CD4-positive, alpha-beta T cell treated with Interleukin-10 for 1 hour (primary cell): Measurements from ENCODE around the gene FOXJ2.
"Not testable (repeated sequence)": the region's sequence is repeated elsewhere in the genome, so short reads cannot be mapped to it uniquely, and the experiment has no call there.

Source experiments
- DNase-seq: peaks from one replicate; pipeline ENCODE4 v3.0.0-alpha.2; 2020

FOXJ2 gene

DNA sequence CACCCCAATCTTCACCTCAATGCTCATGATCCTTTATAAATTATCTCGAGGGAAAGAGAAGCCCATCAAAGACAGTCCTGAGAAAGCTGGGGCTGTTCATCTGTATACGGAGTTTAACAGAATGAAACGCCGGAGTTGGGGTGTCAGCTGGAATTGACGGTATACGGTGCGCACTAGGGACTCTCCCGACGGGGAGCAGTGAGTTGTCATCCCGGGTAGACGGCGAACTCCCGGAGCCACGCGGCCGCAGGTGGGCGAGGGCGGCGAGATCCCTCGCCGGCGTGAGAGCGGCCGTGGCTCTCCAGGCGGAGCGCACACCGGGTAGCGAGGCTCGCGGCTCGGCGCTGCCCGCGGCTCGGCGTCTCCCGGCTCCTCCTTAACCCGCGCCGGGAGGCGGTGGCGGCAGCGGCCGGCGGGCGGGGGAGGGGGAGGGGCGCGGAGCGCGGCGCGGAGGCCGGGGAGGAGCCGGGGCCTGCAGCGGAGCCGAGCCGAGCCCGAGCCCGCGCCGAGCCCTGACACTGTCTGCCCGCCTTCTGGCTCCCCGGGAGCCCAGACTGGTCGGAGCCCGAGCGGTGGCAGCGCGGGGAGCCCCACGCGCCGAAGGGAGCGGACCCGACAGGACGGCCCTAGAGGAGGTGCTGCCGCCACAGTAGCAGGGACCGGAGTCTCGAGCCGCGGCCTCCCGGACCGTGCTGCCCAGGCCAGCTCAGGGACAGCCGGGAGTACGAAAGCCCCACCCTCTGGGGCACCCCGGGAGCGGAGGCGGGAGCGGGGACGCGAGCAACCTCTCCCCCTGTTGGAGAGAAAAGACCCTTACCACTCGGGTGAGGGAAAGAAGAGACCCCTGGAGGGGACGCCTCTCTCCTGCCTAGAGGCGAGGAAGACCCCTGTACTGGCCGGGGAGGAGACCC is at the start of gene FOXJ2:
Gene FOXJ2, plus strand, starts transcription at position 475 of the 911 bp plus-strand sequence. CDS start 7,117 bp downstream, outside the sequence.
- peak; percentile 84 for DNase-seq

DNA sequence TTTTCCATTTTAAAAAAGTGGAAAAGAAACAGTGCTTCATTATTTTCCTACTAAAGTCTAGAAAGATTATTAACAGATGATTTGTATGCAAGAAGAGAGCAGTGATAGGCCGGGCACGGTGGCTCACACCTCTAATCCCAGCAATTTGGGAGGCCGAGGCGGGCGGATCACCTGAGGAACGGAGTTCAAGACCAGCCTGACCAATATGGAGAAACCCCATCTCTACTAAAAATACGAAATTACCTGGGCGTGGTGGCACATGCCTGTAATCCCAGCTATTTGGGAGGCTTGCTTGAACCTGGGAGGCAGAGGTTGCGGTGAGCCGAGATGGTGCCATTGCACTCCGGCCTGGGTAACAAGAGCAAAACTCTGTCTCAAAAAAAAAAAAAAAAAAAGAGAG is 49.5 kb upstream of the FOXJ2 start:
- DNase-seq, result not testable (repeated sequence)

DNA sequence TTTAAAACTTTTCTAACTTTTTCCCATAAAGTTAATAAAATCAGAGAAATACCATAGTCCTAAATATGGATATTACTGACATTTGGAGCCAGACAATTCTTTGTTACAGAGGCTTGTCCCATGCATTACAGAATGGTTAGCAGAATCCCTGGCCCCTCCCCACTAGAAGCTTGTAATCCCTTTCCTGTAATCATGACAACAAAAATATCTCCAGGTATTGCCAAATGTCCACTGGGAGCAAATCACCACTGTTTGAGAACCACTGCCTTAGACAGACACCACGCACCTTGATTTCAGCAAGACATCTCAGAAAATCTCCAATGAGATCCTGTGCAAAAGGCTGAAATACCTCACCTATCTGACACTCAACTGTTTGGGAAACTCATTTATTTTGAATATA is 49.1 kb upstream of the FOXJ2 start:
- not testable (repeated sequence) for DNase-seq

DNA sequence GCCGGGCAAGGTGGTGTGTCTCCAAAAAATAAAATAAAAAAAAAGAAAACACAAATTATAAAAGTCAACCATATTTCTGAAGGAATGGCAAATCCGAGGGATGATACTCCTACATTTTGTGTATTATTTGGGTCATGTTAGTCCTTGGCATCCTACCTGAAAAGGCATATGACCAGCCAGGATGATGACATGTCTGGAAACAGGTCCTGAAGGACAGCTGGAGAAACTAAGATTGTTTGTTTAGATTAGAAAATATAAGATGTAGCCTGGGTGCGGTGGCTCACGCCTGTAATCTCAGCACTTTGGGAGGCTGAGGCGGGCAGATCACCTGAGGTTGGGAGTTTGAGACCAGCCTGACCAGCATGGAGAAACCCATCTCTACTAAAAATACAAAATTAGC is 47.6 kb upstream of the FOXJ2 start:
- DNase-seq, result no peak

DNA sequence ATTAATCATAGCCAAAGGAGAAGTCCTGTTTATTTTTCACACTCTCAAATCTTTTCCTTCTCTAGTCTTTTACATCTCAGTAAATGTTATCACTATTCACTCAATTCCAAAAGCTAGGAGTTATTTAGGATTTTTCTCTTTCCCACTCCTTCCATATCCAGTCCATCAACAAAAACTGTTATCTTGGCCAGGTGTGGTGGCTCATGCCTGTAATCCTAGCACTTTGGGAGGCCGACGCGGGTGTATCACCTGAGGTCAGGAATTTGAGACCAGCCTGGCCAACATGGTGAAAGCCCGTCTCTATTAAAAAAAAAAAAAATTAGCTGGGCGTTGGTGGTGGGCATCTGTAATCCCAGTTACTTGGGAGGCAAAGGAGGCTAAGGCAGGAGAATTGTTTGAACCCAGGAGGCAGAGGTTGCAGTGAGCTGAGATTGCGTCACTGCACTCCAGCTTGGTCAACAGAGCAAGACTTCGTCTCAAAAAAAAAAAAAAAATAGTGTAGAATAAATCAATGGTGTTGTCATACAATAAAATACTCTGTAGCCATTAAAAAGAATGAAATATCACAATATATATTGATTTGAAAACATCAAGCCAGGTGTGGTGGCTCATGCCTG is 46.6 kb upstream of the FOXJ2 start:
- no peak for DNase-seq

DNA sequence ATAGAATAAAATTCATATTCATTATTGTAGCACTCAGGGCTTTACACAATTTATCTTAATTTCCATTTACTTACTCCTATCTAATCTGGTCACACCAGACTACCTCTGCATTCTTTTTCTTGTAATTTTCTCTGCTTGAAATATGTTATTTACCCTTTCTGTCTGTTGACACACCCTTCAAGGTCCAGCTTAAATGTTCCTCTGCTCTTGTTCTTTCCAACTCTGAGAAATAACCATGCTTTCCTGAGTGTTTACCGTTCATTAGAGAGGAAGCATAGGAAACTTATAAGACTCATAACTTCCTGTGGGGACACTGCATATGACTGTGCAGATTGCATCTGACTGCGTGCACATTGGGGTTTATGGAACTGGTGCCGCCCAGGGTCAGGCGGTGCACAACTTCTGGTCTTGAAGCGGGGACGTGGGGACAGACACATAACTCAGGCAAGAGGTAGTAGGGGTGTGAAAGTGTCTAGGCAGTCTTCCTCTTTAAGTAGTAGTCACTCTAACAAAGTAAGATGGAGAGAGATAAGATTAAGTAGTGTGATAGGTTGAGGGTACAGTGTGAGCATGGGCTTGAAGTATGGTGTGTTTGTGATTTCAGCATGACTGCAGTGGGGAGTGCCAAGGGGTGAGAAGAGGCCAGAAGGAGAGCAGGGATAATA is 42.6 kb upstream of the FOXJ2 start:
- peak; percentile 67 for DNase-seq

DNA sequence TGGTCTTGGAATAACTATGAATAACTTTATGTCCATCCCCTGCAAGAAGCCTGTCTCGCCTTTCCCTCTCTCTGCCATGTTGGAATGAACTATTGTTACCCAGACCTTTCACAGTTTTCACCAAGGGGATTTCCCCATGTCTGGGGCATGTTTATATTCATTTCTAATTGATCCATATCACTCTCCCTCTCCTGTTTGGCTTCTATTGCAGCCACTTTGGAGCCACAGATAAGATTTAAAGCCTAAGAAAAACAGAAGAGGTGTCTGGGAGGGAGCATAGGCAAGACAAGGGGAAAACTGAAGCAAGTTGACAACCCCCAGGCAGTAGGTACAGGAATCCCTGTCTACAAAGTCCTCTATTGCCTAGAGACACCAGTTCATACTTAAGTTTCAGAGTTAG is 41.0 kb upstream of the FOXJ2 start:
- DNase-seq, result peak; percentile 13

DNA sequence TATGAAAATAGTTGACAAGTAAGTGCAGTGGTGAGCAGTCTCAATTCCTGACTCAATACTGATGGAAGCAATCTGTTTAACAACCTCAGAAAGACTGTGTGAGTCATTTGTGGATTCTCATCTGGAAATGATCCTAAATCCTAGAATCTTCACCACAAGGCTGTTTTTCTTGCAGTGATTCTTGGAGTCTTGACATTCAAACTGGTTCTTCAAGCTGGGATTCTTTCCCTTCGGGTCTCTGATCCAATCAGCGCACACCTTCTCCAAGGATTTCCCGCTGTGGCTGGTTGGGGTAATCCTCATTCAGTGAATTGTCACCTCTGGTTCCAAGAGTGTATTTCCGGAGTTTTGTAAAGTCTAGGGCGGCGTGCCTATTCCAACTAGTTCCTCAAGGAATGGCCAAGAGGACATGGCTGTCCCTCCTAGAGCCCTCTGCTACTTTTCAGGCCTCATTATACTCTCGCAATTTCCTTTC is 37.7 kb upstream of the FOXJ2 start:
- DNase-seq, result no peak

DNA sequence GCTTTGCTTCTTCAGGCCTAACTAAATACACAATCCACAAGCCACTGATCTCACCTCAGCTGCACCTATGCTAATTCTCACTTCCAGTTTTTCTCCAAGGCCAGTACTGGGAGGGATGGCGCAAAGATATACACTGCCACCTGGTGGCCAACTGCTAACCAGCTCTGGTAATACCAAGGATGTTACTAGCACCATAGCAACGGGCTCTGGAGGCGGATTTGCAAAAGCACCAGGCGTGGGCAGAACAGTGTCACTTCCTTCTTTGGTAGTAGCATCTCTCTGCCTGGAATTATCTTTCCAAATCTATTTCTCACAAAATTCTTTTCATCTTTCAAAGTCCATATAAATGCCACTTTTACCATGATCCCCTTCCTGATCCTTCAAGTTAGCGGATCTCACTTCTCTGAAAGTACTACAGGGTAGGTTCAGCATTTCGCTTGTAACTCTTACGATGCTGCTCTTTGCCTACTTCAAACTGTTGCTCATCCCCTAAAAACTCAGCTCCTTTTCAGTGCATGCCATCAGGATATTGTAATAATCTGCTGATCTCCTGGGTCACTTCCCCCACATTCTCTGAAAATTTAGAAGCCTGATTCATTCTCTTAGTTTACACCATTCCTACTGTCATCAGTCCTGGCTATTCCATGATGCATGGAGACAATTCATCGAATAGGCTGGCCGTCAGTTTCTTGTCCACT is 37.1 kb upstream of the FOXJ2 start:
- DNase-seq, result peak; percentile 90

DNA sequence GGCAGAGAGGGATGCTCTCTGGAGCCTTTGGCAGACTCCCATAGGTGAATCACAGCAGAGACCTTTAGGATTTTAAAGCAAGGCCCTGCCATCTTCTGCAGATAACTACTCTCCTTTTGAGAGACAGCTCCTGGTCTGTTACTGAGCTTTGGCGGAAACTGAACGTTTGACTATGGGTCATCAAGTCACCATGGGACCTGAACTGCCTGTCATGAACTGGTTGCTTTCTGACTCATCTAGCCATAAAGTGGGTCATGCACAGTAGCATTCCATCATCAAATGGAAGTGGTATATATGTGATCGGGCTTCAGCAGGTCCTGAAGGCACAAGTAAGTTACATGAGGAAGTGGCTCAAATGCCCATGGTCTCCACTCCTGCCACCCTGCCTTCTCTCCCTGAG is 31.7 kb upstream of the FOXJ2 start:
- DNase-seq, result not testable (repeated sequence)

DNA sequence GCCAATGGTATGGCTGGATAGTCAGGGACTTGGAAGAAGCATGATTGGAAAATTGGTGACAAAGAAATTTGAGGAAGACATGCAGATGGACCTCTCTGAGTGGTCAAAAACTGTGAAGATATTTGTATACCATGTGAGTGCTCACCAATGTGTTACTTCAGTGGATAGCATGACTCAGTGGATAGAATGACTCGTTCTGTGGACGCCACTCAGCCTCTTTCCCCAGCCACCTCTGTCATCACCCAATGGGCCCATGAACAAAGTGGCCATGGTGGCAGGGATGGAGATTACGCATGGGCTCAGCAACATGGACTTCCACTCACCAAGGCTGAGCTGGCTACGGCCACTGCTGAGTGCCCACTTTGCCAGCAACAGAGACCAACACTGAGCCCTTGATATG is 31.0 kb upstream of the FOXJ2 start:
- DNase-seq, result not testable (repeated sequence)

DNA sequence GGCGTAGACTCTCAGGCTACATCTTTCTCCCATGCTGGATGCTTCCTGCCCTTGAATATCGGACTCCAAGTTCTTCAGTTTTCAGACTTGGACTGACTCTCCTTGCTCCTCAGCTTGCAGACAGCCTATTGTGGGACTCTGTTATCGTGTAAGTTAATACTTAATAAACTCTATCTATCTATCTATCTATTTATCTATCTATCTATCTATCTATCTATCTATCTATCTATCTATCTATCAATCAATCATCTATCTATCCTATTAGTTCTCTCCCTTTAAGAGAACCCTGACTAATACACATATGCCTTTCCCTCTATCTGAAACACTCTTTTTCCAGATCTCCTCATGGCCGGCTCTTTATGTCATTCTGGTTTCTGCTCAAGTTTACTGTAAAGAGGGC is 27.6 kb upstream of the FOXJ2 start:
- DNase-seq, result not testable (repeated sequence)

DNA sequence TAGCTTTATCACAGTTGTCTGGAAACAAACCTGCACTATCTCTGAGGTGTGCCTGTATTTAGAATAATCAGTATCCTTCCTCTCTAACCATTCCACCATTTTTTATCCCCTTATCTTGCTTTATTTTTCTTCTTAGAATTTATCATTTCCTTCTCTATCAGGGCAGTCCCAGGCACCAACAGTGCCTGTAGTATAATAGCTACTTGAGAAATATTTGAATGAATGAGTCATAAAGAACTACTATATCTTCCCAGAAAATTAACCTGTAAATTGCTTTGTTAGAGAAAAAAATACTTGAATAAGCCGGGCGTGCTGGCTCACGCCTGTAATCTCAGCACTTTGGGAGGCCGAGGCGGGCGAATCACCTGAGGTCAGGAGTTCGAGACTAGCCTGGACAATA is 21.2 kb upstream of the FOXJ2 start:
- no peak for DNase-seq

DNA sequence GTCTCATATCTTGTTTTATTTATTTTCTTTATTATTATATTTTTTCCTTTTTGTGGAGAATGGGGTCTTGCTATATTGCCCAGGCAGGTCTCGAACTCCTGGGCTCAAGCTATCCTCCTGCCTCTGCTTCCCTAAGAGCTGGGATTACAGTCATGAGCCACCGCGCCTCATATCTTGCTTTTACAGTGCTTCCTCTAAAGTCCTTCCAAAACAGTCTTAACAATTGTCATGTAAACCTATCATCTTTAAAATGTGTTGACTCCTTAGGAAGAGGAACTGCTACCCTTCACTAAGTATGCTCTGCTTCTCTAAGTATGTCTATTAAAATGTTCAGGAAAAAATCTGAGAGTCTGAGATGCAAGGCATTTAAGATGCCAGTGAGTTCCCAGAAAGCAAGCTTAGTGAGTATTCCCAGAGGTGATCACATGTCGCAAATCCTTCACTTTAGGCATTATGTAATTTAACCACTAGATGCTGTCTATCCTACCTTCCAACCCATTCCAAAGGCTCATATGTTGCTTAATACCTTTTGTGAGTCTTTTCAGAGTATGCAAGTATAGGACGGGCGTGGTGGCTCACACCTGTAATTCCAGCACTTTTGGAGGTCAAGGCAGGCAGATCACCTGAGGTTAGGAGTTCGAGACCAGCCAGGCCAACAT is 19.7 kb upstream of the FOXJ2 start:
- DNase-seq, result no peak

DNA sequence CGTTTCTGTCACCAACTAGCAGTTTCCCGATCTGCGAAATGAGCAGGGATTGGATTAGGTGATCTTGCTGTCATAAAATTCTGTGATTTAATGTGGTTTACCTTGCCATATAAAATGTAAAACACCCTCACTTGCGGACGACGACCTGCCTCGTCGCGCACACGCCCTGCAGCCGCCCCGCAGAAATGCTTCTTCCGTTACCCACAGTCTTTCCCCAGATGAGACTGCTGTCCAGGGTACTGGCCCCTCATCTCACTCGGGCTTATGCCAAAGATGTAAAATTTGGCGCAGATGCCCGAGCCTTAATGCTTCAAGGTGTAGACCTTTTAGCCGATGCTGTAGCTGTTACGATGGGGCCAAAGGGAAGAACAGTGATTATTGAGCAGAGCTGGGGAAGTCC is 17.7 kb upstream of the FOXJ2 start:
- no peak for DNase-seq

DNA sequence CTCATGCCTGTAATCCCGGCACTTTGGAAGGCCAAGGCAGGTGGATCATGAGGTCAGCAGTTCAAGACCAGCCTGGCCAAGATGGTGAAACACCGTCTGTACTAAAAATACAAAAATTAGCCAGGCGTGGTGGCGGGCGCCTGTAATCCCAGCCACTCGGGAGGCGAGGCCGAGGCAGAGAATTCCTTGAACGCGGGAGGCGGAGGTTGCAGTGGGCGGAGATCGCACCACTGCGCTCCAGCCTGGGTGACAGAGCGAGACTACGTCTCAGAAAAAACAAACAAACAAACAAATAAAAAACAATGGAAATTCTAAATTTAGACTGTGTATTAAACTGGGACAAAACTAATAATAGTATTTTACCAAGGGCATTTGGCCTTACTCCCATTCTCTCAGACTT is 14.3 kb upstream of the FOXJ2 start:
- not testable (repeated sequence) for DNase-seq

DNA sequence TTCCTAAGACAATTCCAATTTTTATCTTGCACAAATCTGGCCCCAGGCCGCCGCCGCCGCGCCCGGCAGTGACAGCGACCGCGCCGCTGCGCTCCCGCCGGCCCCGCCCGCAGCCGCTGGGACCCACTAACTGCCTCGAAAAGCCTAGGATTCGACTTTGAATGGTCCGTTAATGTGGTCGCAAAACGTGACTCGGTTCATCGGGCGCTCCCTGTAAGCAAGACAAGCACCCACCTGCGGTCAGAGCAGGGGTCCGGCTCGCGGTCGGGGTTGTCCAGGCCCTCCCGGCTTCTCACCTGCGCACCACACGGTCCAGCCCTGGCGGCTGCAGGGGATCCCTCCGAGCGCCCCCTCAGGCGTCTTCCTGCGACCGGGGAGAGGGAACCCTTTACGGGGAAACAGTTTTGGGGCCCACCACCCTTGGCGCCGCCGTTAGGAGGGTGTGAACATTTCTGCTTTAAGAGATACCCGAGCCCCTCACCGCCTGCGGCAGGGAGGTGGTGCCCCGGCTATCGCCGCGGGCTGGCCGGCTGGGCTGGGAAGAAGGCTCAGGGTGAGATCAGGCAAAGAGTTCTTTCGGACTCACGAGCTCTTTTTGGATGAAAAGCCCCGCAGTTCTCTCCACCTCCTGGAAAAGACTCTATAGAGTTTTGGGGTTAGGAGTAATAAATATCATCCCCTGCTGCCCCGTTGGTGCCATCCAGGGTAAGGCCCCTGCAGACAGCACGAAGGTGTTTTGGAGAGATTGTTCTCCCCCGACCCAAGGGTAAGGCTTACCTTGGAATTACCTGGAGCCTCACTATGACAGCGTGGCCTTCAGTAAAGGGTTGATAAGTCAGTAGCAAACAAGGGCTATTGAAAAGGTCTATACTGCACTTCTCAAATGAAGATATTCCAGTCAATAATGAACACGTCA is 13.6 kb upstream of the FOXJ2 start:
- peak; percentile 14 for DNase-seq

DNA sequence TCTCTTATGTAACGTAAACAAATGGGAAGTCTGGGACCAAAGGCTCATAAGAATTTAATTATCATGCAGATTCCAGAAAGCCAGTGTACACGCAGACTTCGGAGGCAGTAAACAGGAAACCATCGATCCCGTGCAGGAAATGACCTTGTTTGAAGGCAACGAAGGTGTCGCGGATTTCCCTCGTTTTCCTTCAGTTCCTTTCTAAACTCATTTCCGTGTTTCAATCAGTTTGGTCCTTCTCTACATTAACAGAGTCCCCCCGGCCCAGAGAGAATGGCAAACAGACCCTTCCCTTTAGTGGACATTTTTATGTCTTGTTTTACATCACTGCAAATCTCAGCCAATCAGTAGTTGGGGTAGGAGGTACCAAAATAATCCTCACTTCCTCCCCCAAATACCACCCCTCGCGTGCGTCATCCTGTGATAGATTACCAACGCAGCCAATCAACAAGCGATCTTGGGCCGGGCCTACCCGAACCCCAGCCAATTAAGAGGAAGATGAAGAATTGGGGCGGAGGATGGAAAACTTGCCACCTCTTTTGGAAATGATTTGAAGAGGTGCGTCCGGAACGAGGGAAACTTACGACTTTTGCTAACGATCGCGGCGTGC is 6.1 kb upstream of the FOXJ2 start:
- DNase-seq, result peak; percentile 98

DNA sequence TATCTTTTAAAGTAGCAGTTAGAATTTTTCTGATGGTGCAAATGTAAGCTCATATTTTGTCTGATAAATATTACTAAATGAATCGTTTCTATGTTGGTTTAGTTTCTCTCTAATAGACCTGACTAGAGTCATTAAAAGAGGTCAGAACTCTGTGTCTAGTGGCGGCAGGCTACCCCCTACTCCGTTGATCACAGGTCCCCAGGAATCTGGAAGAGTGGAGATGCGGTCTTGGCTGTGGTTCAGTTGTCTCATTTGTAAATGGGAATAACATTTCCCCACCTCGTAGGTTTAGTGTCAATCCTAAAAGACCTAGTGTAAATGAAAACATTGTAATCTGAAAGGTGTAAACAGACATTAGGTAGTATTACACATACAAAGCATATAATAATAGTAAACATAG is 4.7 kb upstream of the FOXJ2 start:
- no peak for DNase-seq

DNA sequence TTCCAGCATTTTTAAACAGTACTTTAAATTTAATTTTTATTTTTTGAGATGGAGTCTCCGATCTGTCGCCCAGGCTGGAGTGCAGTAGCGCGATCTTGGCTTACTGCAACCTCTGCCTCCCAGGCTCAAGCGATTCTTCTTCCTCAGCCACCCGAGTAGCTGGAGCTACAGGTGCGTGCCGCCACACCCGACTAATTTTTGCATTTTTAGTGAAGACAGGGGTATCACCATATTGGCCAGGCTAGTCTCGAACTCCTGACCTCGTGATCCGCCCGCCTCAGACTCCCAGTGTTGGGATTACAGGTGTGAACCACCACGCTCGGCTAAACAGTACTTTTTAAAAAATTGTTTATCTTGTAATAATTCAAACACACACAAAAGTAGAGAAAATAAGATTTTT is 4.2 kb upstream of the FOXJ2 start:
- DNase-seq, result no peak

DNA sequence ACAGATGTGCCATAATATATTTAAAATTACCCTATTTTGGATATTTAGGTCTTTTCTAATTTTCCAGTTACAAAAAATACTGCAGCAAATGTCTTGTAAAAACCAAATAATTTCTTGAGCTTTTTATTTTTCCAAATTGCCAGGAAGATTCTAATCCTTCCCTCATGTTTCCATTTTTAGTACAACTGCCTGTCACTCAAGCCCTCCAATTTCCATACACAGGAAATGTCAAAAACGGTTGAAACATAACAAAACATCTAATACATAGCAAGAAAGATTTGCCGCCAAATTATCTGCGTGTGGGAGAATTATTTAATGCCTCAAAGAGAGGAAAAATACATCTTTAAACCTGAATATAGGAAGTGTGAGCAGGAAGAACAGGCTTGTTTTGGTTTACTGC is 2.3 kb upstream of the FOXJ2 start:
- DNase-seq, result no peak
